Erythroblast (primary cell): ENCODE data around the gene ANKRD10.

Experiments used
- GATA1 ChIP-seq: IDR thresholded peaks from 2 replicates; pipeline ENCODE4 v1.6.1; 2011; ENCODE audit warnings: low read depth, mild to moderate bottlenecking, control low read depth, low read length, moderate library complexity
- POLR2A ChIP-seq: IDR thresholded peaks from 2 replicates; pipeline ENCODE4 v1.6.1; 2011; ENCODE audit warnings: mild to moderate bottlenecking, low read length

DNA sequence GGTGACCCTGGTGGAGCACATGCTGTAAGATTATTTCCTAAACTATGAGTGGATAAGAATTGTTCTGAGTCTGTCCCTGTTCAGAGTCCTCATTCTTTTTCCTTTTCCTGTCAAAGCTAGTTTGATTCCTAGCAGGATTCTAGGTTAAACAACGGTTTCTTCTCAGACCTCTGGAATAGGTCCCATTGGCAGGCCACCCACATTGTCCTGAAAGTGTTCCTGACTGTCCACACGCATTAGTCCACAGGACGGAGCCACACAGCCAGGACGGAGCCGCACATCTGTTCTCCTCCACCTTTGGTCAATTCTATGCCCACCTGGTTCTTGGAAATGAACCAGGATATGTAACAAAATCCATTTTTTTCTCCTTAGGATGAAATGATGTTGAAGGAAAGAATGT lies 46.1 kb downstream of the ANKRD10 start:
- TF ChIP-seq POLR2A (no peak), GATA1 (no peak)
